SW480 (cell line): Measurements from ENCODE around the gene TXNDC8.
A peak's percentile ranks its signal among the peaks of the same experiment; 100 is the strongest.
"Not testable (repeated sequence)": the region's sequence is repeated elsewhere in the genome, so short reads cannot be mapped to it uniquely, and the experiment has no call there.

Experiments
- DNase-seq: peaks from one replicate; pipeline ENCODE4 v3.0.0-alpha.2; 2016; ENCODE audit warnings: low spot score

The TXNDC8 gene

GRCh38 chr9:110337727-110338126, at the start of gene TXNDC8:
Gene TXNDC8 (minus strand): TSS chr9:110337863.
- no peak for DNase-seq

- no peak for DNase-seq
These were observed 45.8 kb upstream of the TXNDC8 start for GRCh38 chr9:110383491-110383890.

- DNase-seq = no peak
These were observed 45.1 kb upstream of the TXNDC8 start for GRCh38 chr9:110382731-110383130.

- DNase-seq = no peak
These were observed 33.8 kb upstream of the TXNDC8 start for GRCh38 chr9:110371411-110372007.

- no peak for DNase-seq
These were observed 32.7 kb upstream of the TXNDC8 start for GRCh38 chr9:110370315-110370714.

- DNase-seq = no peak
These were observed 26.8 kb upstream of the TXNDC8 start for GRCh38 chr9:110364451-110364850.

- DNase-seq = not testable (repeated sequence)
These were observed 21.3 kb upstream of the TXNDC8 start for GRCh38 chr9:110358992-110359391.

- no peak for DNase-seq
These were observed 19.8 kb upstream of the TXNDC8 start for GRCh38 chr9:110357505-110357904.

GRCh38 chr9:110356639-110357395, 19.2 kb upstream of the TXNDC8 start:
- DNase-seq = no peak

- DNase-seq = no peak
These were observed 18.2 kb upstream of the TXNDC8 start for GRCh38 chr9:110355911-110356310.

GRCh38 chr9:110351009-110351467, 13.4 kb upstream of the TXNDC8 start:
- peak; percentile 9 for DNase-seq

- DNase-seq = no peak
These were observed 8.7 kb upstream of the TXNDC8 start for GRCh38 chr9:110346325-110346724.

GRCh38 chr9:110344821-110345220, 7.2 kb upstream of the TXNDC8 start:
- no peak for DNase-seq

- no peak for DNase-seq
These were observed 5.9 kb upstream of the TXNDC8 start for GRCh38 chr9:110343551-110343950.

GRCh38 chr9:110340306-110340705, 2.6 kb upstream of the TXNDC8 start:
- peak; percentile 6 for DNase-seq

- no peak for DNase-seq
These were observed 480 bp upstream of the TXNDC8 start for GRCh38 chr9:110338143-110338542.

GRCh38 chr9:110336363-110336762, 1.3 kb downstream of the TXNDC8 start:
- no peak for DNase-seq

GRCh38 chr9:110334871-110335270, 2.8 kb downstream of the TXNDC8 start:
- no peak for DNase-seq

- DNase-seq = no peak
These were observed 3.5 kb downstream of the TXNDC8 start for GRCh38 chr9:110334183-110334582.

- DNase-seq = no peak
These were observed 4.9 kb downstream of the TXNDC8 start for GRCh38 chr9:110332766-110333165.

GRCh38 chr9:110330484-110331105, 7.1 kb downstream of the TXNDC8 start:
- no peak for DNase-seq

- no peak for DNase-seq
These were observed 7.9 kb downstream of the TXNDC8 start for GRCh38 chr9:110329639-110330230.

GRCh38 chr9:110328763-110329162, 8.9 kb downstream of the TXNDC8 start:
- DNase-seq = no peak
